ENCODE data around the gene PPIL1. TPM values are rescaled to one million over a fixed set of nuclear protein-coding genes. Genes with fewer than 3 reads are reported as not detected.
"Not testable (repeated sequence)": the region's sequence is repeated elsewhere in the genome, so short reads cannot be mapped to it uniquely, and the experiment has no call there.

PPIL1 gene
- total RNA-seq, 8 experiments from 2014 or later, result 36.4 to 77.1 (median 48.4) TPM

DNA sequence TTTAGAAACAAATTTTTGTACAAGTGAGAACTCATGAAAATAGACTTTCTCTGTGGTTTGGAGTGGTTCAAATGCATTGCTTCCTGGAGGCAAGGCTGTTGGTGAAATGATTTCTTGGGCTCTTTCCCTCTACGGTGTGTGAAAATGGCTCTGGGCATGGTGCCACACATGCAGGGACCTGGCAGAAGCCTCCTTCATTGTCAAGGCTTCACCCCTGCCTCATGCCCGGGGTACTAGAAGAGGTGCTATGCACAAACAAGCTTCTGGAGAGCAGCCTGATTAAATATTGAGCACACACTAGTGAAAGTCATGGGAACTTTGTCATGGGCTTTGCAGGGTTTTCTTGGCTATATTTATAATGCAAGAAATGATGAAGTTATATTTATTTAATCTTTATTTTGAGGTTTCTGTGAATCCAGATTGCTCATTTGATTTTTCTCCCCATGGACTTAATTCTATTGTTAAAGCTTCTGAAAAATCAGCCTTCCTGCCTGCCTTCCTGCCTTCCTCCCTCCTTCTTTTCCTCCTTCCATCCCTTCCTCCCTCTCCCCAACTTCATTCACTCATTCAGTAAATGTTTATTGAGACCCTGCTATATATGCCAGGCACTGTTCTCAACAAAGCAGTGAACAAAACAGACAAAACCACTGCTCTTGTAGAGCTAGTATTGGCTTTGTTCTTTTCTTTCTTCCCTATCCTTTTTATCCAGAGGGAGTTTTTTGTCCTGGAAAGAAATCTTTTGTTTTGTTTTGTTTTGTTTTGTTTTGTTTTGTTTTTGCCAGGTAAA lies 32.1 kb upstream of the PPIL1 start:
- WGBS, 10 experiments, result 43 to 84% (median 78%) methylated on average over 1 to 2 of the region's 2 CpGs; no CpG with 5 or more reads in 7 of the 10 experiments
- Histone ChIP-seq H3K4me1 (replicated peaks in 1 of 2) (peaks cover 0 to 2% of the 10 kb centered on the region in 2 donors), H3K4me3 (no peak overlapping the region), H3K27ac (no peak overlapping the region)
- peak in 3 of 8 experiments; percentile 47 to 73 (median 61) for ATAC-seq (replicated peaks in 6 of 8)
- in situ Hi-C loops (cut with MboI; ENCODE audit: low pct_unique_long_range_greater_than_20kb in 2 of 9, low sequenced_read_pairs in 9 of 9, unreplicated experiment in 9 of 9), result no loop called here

DNA sequence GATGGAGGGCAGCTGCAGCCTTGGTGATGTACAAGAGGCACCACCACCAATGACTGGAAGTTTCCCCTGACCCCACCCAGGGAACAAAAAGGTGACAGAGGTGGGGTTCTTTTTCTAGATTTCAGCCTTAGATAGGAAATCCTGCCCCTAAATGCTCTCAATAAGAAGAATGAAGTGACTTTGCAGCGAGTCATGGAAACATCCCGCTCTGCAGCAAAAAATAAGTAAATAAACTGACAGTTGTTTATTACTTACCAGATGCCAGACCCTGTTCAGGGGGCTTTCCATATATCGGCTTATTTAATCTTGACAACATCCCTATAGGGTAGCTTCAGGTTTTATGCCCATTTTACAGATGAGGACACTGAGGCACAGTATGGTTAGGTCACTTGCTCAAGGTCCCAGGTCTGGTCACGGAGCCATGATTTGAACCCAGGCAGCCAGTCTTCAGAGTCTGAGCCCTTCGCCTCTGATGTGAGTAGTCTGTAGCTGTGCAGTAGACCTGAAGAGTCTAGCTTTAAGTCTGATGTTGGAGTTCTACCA lies 30.3 kb upstream of the PPIL1 start:
- in situ Hi-C loops (cut with MboI; ENCODE audit: low pct_unique_long_range_greater_than_20kb in 2 of 9, low sequenced_read_pairs in 9 of 9, unreplicated experiment in 9 of 9), result no loop called here
- no peak overlapping the region for H3K4me3 ChIP-seq
- peaks cover 0 to 2% of the 10 kb centered on the region in 2 donors for H3K4me1 ChIP-seq (replicated peaks in 1 of 2)
- 60 to 100% (median 95%) methylated on average over 1 to 5 of the region's 5 CpGs; no CpG with 5 or more reads in 1 of the 10 experiments for WGBS, 10 experiments
- no peak for ATAC-seq (replicated peaks in 6 of 8)
- H3K27ac ChIP-seq, result no peak overlapping the region

DNA sequence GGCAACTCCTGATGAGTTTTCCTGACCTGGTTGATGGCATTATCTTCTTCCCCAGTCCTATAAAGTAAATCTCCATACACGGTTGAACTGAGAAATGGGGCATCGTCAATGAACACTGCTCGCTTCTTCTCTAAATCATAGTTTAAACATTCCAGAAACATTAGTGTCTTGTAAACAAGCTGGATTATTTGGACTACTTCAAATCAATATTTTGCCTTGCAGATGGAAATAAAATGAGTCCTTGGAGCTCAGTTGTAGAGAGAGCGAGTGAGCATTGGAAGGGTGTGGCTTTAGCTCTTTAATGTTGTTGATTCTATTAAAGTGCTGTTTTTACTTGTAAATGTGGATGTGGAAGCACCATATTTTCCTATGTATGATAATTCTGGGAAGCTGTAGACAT lies 29.5 kb upstream of the PPIL1 start:
- no peak overlapping the region for H3K27ac ChIP-seq
- in situ Hi-C loops (cut with MboI; ENCODE audit: low pct_unique_long_range_greater_than_20kb in 2 of 9, low sequenced_read_pairs in 9 of 9, unreplicated experiment in 9 of 9), result no loop called here
- peaks cover 0 to 2% of the 10 kb centered on the region in 2 donors for H3K4me1 ChIP-seq (replicated peaks in 1 of 2)
- no peak overlapping the region for H3K4me3 ChIP-seq
- peak in 3 of 8 experiments; percentile 50 to 79 (median 78) for ATAC-seq (replicated peaks in 6 of 8)
- 12 to 100% (median 88%) methylated on average over 1 to 4 of the region's 4 CpGs; no CpG with 5 or more reads in 1 of the 10 experiments for WGBS, 10 experiments

- WGBS, 10 experiments, result 44 to 100% (median 72%) methylated on average over 2 to 6 of the region's 6 CpGs; no CpG with 5 or more reads in 2 of the 10 experiments
- peak in 2 of 8 experiments; percentile 18 to 44 for ATAC-seq (replicated peaks in 6 of 8)
These were observed 23.0 kb upstream of the PPIL1 start for GRCh38 chr6:36897609-36898008.

DNA sequence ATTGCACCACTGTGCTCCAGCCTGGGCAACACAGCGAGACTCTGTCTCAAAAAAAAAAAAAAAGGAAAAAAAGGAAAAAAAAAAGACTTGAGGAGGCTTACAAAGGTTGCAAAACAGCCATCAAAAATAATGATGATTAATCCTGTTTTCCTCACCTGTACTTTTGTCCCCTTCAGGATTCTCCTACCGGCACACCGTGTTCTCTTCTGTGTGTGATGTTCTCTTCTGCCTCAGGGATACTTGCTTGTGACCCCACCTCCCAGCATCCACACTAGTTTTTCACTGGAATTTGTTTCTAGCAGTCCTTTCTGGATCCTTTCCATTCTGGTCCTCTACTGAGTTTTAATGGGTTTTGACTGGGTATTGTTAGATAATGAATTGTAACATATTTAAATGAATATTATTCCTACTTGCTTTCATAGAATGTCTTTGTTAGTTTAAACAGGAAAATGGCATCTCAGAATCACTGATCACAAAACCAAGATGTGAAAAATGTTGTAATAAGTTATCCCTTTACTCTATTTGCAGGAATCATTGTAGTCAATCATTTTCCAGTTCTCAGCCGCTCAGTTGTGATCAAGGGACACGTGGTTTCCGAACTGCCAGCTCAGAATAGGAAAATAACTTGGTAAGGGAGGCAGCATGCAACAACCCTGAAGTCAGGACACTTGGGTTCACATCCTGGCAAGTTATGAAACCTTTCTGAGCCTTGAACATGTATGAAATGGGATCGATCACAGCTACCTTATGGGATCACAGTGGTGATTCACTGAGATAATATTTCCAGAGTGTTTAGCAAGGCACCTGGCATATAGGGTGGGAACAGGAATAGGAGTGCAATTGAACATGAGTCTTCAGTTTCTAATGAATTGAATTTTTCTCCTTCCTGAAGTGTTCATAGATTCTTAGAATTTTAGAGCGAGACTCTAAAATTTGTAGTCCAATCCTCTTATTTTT lies 19.7 kb upstream of the PPIL1 start:
- in situ Hi-C loops (cut with MboI; ENCODE audit: low pct_unique_long_range_greater_than_20kb in 2 of 9, low sequenced_read_pairs in 9 of 9, unreplicated experiment in 9 of 9), result loop anchor here in 6 of 9 experiments (25.0 kb wide), 4 partner anchors 93 to 318 kb away; partner anchors contain the start of genes FGD2 (in 3 of the 6), MTCH1 (in 1 of the 6) and PIM1 (in 1 of the 6)

More at GRCh38 chr6:36897609-36898008, 23.0 kb upstream of the PPIL1 start:
- Histone ChIP-seq H3K27ac (no peak overlapping the region), H3K4me1 (replicated peaks in 1 of 2) (no peaks in the 10 kb centered on the region), H3K4me3 (no peak overlapping the region)
- in situ Hi-C loops (cut with MboI; ENCODE audit: low pct_unique_long_range_greater_than_20kb in 2 of 9, low sequenced_read_pairs in 9 of 9, unreplicated experiment in 9 of 9), result loop anchor here in 6 of 9 experiments (25.0 kb wide), 4 partner anchors 90 to 315 kb away; partner anchors contain the start of genes FGD2 (in 3 of the 6), MTCH1 (in 1 of the 6) and PIM1 (in 1 of the 6)

GRCh38 chr6:36891153-36891552 lies 16.6 kb upstream of the PPIL1 start:
- in situ Hi-C loops (cut with MboI; ENCODE audit: low pct_unique_long_range_greater_than_20kb in 2 of 9, low sequenced_read_pairs in 9 of 9, unreplicated experiment in 9 of 9), result loop anchor here in 6 of 9 experiments (25.0 kb wide), 4 partner anchors 96 to 321 kb away; partner anchors contain the start of genes FGD2 (in 3 of the 6), MTCH1 (in 1 of the 6) and PIM1 (in 1 of the 6)
- H3K4me1 ChIP-seq (replicated peaks in 1 of 2), result peaks cover 0 to 11% of the 10 kb centered on the region in 2 donors
- H3K4me3 ChIP-seq; H3K27ac ChIP-seq; ATAC-seq (replicated peaks in 6 of 8): not testable (repeated sequence)
- 100% methylated on average over 1 of the region's 2 CpGs; no CpG with 5 or more reads in 7 of the 10 experiments for WGBS, 10 experiments

More for the DNA sequence above, 19.7 kb upstream of the PPIL1 start:
- Histone ChIP-seq H3K4me1 (replicated peaks in 1 of 2) (no peaks in the 10 kb centered on the region), H3K4me3 (no peak overlapping the region), H3K27ac (no peak overlapping the region)
- WGBS, 10 experiments, result 81 to 100% (median 92%) methylated on average over 1 to 8 of the region's 8 CpGs
- ATAC-seq (replicated peaks in 6 of 8), result no peak

- in situ Hi-C loops (cut with MboI; ENCODE audit: low pct_unique_long_range_greater_than_20kb in 2 of 9, low sequenced_read_pairs in 9 of 9, unreplicated experiment in 9 of 9), result loop anchor here in 6 of 9 experiments (25.0 kb wide), 4 partner anchors 97 to 322 kb away; partner anchors contain the start of genes FGD2 (in 3 of the 6), MTCH1 (in 1 of the 6) and PIM1 (in 1 of the 6)
- Histone ChIP-seq H3K27ac (no peak overlapping the region), H3K4me3 (no peak overlapping the region), H3K4me1 (replicated peaks in 1 of 2) (peaks cover 3 to 15% of the 10 kb centered on the region in 2 donors)
- ATAC-seq (replicated peaks in 6 of 8), result no peak
- 95 to 100% (median 100%) methylated on average over 1 to 3 of the region's 3 CpGs for WGBS, 10 experiments
These were observed 15.6 kb upstream of the PPIL1 start for GRCh38 chr6:36890112-36890663.

- Histone ChIP-seq H3K4me1 (replicated peaks in 1 of 2) (peaks cover 3 to 15% of the 10 kb centered on the region in 2 donors), H3K4me3 (no peak overlapping the region), H3K27ac (no peak overlapping the region)
- WGBS, 10 experiments, result 48 to 85% (median 71%) methylated on average over 4 to 6 of the region's 6 CpGs
- in situ Hi-C loops (cut with MboI; ENCODE audit: low pct_unique_long_range_greater_than_20kb in 2 of 9, low sequenced_read_pairs in 9 of 9, unreplicated experiment in 9 of 9), result loop anchor here in 6 of 9 experiments (25.0 kb wide), 4 partner anchors 98 to 323 kb away; partner anchors contain the start of genes FGD2 (in 3 of the 6), MTCH1 (in 1 of the 6) and PIM1 (in 1 of the 6)
- no peak for ATAC-seq (replicated peaks in 6 of 8)
These were observed 14.3 kb upstream of the PPIL1 start for GRCh38 chr6:36888654-36889481.

GRCh38 chr6:36888115-36888643 lies 13.6 kb upstream of the PPIL1 start:
- H3K27ac ChIP-seq, result no peak overlapping the region
- 40 to 100% (median 91%) methylated on average over 1 to 7 of the region's 7 CpGs; no CpG with 5 or more reads in 2 of the 10 experiments for WGBS, 10 experiments
- peaks cover 3 to 15% of the 10 kb centered on the region in 2 donors for H3K4me1 ChIP-seq (replicated peaks in 1 of 2)
- in situ Hi-C loops (cut with MboI; ENCODE audit: low pct_unique_long_range_greater_than_20kb in 2 of 9, low sequenced_read_pairs in 9 of 9, unreplicated experiment in 9 of 9), result loop anchor here in 6 of 9 experiments (25.0 kb wide), 4 partner anchors 99 to 324 kb away; partner anchors contain the start of genes FGD2 (in 3 of the 6), MTCH1 (in 1 of the 6) and PIM1 (in 1 of the 6)
- H3K4me3 ChIP-seq, result no peak overlapping the region
- ATAC-seq (replicated peaks in 6 of 8), result no peak

GRCh38 chr6:36886950-36887618 lies 12.5 kb upstream of the PPIL1 start:
- peak in 1 of 8 experiments; percentile 13 for ATAC-seq (replicated peaks in 6 of 8)
- peaks cover 3 to 15% of the 10 kb centered on the region in 2 donors for H3K4me1 ChIP-seq (replicated peaks in 1 of 2)
- WGBS, 10 experiments, result 6 to 60% (median 36%) methylated on average over 1 to 10 of the region's 10 CpGs; no CpG with 5 or more reads in 1 of the 10 experiments
- in situ Hi-C loops (cut with MboI; ENCODE audit: low pct_unique_long_range_greater_than_20kb in 2 of 9, low sequenced_read_pairs in 9 of 9, unreplicated experiment in 9 of 9), result loop anchor here in 6 of 9 experiments (25.0 kb wide), 4 partner anchors 100 to 325 kb away; partner anchors contain the start of genes FGD2 (in 3 of the 6), MTCH1 (in 1 of the 6) and PIM1 (in 1 of the 6)
- H3K27ac ChIP-seq, result peak overlapping the region; percentile 39 to 71
- H3K4me3 ChIP-seq, result peak overlapping the region; percentile 40 to 62 (median 51)
